Measurements from ENCODE around the gene SPRN. TPM values are rescaled to one million over a fixed set of nuclear protein-coding genes. Genes with fewer than 3 reads are reported as not detected.

The SPRN gene
- total RNA-seq, 6 donors from 2014 or later, result 0.20 TPM; not detected in 5

DNA sequence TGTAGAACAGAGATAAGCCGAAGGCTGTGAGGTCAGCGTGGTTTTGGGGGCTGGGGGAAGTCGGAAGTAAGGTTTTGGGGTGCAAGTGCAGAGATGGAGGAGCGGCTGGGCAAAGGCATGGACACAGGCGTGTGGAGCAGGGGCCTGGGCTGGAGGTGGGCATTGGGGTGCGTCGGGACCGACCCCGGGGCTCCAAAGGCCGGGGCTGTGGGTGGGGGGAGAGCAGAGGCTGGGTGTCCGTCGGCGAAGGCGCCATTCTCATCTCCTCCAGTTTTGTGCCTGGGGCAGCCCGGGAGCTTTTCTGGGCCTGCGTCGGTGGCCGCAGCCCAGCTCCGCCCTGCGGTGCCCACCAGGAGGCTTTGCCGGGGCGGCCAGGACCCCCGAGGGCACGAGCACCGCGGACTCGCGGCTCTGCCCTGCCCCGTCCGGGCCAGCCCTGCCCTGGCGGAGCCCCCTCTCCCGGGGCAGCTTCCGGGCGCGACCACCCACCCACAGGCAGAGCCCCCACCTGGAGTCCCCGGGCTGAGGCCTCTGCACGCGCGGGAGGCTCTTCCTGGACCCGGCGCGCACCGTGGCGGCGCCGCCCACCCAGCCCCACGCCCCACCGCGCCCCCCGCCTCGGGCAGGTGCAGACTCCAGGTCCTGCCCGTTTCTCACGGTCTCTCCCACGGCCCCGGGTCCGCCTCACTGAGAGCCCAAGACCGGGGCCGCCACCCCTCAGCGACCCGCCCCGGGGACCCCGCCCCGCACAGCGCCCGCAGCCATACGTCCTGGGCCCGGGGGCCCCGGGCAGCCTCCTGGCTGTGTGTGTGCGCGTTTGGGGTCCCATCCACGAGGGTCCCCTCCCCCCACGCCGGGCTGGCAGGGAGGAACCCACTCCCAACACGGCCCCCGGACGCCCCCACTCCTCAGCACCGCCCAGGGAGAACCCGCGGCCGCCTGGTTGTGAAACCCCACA lies 21.6 kb upstream of the SPRN start:
- H3K36me3 ChIP-seq, result no peaks in the 10 kb centered on the region
- H3K4me1 ChIP-seq, result no peaks in the 10 kb centered on the region
- no peak for TF ChIP-seq EP300 (IDR thresholded peaks at IDR 0.05)
- TF ChIP-seq POLR2AphosphoS5 (IDR thresholded peaks at IDR 0.05), result no peak
- TF ChIP-seq, protein P1, sequence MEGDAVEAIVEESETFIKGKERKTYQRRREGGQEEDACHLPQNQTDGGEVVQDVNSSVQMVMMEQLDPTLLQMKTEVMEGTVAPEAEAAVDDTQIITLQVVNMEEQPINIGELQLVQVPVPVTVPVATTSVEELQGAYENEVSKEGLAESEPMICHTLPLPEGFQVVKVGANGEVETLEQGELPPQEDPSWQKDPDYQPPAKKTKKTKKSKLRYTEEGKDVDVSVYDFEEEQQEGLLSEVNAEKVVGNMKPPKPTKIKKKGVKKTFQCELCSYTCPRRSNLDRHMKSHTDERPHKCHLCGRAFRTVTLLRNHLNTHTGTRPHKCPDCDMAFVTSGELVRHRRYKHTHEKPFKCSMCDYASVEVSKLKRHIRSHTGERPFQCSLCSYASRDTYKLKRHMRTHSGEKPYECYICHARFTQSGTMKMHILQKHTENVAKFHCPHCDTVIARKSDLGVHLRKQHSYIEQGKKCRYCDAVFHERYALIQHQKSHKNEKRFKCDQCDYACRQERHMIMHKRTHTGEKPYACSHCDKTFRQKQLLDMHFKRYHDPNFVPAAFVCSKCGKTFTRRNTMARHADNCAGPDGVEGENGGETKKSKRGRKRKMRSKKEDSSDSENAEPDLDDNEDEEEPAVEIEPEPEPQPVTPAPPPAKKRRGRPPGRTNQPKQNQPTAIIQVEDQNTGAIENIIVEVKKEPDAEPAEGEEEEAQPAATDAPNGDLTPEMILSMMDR (IDR thresholded peaks at IDR 0.05), result no peak
- TF ChIP-seq POLR2A (IDR thresholded peaks at IDR 0.05), result no peak
- WGBS, 2 donors, result 53 to 83% methylated on average over 21 to 48 of the region's 80 CpGs
- ATAC-seq (ENCODE audit: low FRiP score in 2 of 2) (peak in 1 of 2 donors; percentile 20), DNase-seq (peak in 1 of 2 donors; percentile 76)
- no peak overlapping the region for H3K4me3 ChIP-seq
- peaks cover 22 to 35% (median 27%) of the 10 kb centered on the region in 4 donors for H3K9me3 ChIP-seq
- H3K27me3 ChIP-seq, result peaks cover 0 to 4% (median 0%) of the 10 kb centered on the region in 4 donors
- no peak overlapping the region for H3K27ac ChIP-seq

DNA sequence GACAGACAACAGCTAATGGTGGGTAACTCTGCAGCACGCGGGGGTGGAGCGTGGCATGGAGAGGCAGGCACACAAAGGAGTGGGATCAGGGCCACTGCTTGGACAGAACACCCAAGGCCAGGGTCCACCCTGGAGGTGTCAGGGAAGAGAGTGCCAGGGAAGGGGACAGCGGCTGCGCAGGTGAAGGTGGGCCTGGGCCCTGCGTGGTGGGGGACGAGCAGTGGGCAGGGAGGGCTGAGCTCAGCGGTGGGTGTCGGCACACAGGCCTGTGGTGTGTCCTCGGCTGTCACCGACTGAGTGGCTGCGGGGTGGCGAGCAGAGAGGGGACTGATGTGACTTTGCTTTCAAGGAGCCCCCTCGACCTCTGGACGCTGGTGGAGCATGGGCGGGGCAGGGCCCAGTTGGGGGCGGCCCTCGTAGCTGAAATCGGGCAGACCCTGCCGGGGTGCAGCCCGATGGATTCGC lies 20.9 kb upstream of the SPRN start:
- no peaks in the 10 kb centered on the region for H3K36me3 ChIP-seq
- no peak overlapping the region for H3K4me3 ChIP-seq
- H3K27ac ChIP-seq, result no peak overlapping the region
- ATAC-seq (ENCODE audit: low FRiP score in 2 of 2) (peak; percentile 7 to 20), DNase-seq (peak in 1 of 2 donors; percentile 77)
- TF ChIP-seq, protein P1 (IDR thresholded peaks at IDR 0.05), result no peak
- no peak for TF ChIP-seq POLR2AphosphoS5 (IDR thresholded peaks at IDR 0.05)
- TF ChIP-seq POLR2A (IDR thresholded peaks at IDR 0.05), result no peak
- no peak for TF ChIP-seq EP300 (IDR thresholded peaks at IDR 0.05)
- 88 to 90% methylated on average over 17 to 22 of the region's 22 CpGs for WGBS, 2 donors
- no peaks in the 10 kb centered on the region for H3K4me1 ChIP-seq
- H3K9me3 ChIP-seq, result peaks cover 22 to 35% (median 27%) of the 10 kb centered on the region in 4 donors
- peaks cover 0 to 4% (median 0%) of the 10 kb centered on the region in 4 donors for H3K27me3 ChIP-seq

DNA sequence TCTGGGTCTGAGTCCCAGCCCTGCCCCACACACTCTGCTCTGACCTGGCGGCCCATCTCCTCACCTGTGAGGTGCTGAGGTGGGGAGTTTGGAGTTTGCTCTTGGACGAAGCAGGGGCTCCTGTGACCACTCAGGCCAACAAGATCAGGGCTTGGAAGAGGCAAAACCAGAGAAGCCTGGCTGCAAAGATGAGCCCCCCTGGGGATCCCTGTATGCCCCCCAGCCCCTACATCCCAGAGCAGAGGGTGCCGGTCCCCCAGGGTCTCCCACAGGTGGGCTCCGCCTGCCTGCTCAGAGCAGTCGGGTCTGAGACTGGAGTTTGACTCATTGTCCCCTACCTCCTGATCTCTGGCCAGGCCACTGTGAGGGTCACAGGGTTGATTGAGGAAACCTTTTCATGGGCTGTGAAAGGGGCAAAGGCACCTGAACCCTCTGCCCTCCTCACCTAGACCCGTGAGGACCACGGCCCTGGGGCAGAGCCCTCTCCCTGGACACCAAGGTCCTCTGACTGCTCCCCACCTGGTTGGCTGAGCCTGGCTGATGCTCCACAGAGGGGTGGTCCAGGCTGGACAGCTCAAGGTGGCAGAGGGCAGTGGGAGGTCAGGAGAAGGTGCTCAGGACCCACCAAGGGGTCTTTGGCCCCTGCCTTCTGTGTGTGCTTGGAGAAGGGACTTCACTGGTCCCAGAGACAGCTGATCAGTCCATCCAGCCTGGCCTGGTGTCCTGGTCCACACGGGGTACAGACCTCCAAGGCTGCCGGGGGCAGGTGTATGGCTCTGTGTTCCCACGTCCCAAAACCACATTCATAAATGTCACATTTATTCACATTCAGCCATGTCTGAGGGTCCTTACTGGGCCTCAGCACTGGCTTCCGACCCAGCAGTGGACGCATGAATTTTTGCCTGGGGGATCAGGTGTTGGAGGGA lies 20.2 kb upstream of the SPRN start:
- TF ChIP-seq, protein P1 (IDR thresholded peaks at IDR 0.05), result no peak
- TF ChIP-seq POLR2A (IDR thresholded peaks at IDR 0.05) (no peak), POLR2AphosphoS5 (IDR thresholded peaks at IDR 0.05) (no peak), EP300 (IDR thresholded peaks at IDR 0.05) (no peak)
- H3K4me3 ChIP-seq, result no peak overlapping the region
- H3K27ac ChIP-seq, result no peak overlapping the region
- no peak for DNase-seq
- H3K36me3 ChIP-seq, result no peaks in the 10 kb centered on the region
- peaks cover 0 to 4% (median 0%) of the 10 kb centered on the region in 4 donors for H3K27me3 ChIP-seq
- WGBS, 2 donors, result 84 to 86% methylated on average over 7 to 12 of the region's 12 CpGs
- H3K4me1 ChIP-seq, result no peaks in the 10 kb centered on the region
- peak in 1 of 2 donors; percentile 6 for ATAC-seq (ENCODE audit: low FRiP score in 2 of 2)
- H3K9me3 ChIP-seq, result peaks cover 22 to 35% (median 27%) of the 10 kb centered on the region in 4 donors

DNA sequence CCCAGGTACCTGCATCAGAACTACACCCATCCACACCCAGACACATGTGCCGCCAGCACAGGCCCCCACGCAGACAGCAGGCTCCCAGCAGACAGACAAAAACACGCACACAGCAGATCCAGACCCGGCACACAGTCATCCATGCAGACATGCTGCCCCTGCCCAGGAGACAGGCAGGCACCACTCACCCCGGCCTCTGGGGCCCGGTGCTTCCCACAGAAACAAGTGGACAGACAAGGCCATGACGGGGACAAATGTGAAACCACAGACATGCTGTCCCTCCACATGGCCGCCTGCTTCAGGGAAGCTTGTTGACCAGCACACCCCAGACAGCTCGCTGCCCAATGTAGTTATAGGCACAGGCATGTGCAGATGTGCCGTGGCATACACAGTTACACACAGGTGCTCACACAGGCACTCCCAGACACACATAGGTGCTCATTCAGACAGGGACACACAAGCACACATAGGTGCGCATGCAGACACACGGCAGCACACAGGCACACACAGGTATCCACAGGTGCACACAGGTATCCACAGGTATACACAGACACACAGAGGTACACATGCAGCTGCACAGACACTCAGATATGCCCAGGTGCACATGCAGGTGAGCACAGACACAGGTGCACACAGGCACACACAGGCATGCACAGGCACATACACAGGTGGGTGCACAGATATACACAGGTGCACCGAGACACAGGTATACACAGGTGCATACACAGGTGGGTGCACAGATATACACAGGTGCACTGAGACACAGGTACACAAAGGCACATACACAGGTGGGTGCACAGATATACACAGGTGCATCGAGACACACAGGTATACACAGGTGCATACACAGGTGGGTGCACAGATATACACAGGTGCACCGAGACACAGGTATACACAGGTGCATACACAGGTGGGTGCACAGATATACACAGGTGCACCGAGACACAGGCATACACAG lies 18.8 kb upstream of the SPRN start:
- no peaks in the 10 kb centered on the region for H3K36me3 ChIP-seq
- no peaks in the 10 kb centered on the region for H3K4me1 ChIP-seq
- H3K9me3 ChIP-seq, result peaks cover 15 to 26% (median 20%) of the 10 kb centered on the region in 4 donors
- no peak for TF ChIP-seq POLR2AphosphoS5 (IDR thresholded peaks at IDR 0.05)
- no peak for TF ChIP-seq POLR2A (IDR thresholded peaks at IDR 0.05)
- TF ChIP-seq EP300 (IDR thresholded peaks at IDR 0.05), result no peak
- TF ChIP-seq, protein P1 (IDR thresholded peaks at IDR 0.05), result no peak
- H3K4me3 ChIP-seq, result no peak overlapping the region
- ATAC-seq (ENCODE audit: low FRiP score in 2 of 2) (no peak), DNase-seq (no peak)
- whole genome bisulfite sequencing, 2 donors, result 87 to 97% methylated on average over 3 to 14 of the region's 16 CpGs
- peaks cover 0 to 4% (median 0%) of the 10 kb centered on the region in 4 donors for H3K27me3 ChIP-seq
- no peak overlapping the region for H3K27ac ChIP-seq

Measured in upper lobe of left lung (tissue), 6 donors.